Tibial nerve (tissue), 4 donors: ENCODE measurements around the gene FBF1.

Experiments used
- EP300 ChIP-seq, 2 donors: sonication (generic); formaldehyde crosslinking; IDR thresholded peaks; one replicate each; pipeline ENCODE4 v1.6.1; 2017; ENCODE audit warnings: antibody characterized with exemption in 2 of 2, mild to moderate bottlenecking in 1 of 2
- POLR2A ChIP-seq, 2 donors: fragments of 450-650 bp; IDR thresholded peaks; one replicate each; pipeline ENCODE4 v1.6.1; 2017; ENCODE audit warnings: antibody characterized with exemption in 2 of 2, mild to moderate bottlenecking in 2 of 2, moderate library complexity in 2 of 2
- TF ChIP-seq, protein P1 (sequence below), 5 experiments: fragments of 200-600 bp in 3 of 5; fragments of 450-650 bp in 2 of 5; sonication (generic) in 3 of 5; IDR thresholded peaks; one replicate each; pipeline ENCODE4 v1.5.1; 2016 to 2019; ENCODE audit warnings: antibody characterized with exemption in 5 of 5, mild to moderate bottlenecking in 3 of 5, moderate library complexity in 2 of 5

GRCh38 chr17:75983501-75984181 lies 42.8 kb upstream of the FBF1 start:
- TF ChIP-seq POLR2A (IDR thresholded peaks at IDR 0.05) (no peak), EP300 (IDR thresholded peaks at IDR 0.05) (no peak)
- TF ChIP-seq, protein P1, sequence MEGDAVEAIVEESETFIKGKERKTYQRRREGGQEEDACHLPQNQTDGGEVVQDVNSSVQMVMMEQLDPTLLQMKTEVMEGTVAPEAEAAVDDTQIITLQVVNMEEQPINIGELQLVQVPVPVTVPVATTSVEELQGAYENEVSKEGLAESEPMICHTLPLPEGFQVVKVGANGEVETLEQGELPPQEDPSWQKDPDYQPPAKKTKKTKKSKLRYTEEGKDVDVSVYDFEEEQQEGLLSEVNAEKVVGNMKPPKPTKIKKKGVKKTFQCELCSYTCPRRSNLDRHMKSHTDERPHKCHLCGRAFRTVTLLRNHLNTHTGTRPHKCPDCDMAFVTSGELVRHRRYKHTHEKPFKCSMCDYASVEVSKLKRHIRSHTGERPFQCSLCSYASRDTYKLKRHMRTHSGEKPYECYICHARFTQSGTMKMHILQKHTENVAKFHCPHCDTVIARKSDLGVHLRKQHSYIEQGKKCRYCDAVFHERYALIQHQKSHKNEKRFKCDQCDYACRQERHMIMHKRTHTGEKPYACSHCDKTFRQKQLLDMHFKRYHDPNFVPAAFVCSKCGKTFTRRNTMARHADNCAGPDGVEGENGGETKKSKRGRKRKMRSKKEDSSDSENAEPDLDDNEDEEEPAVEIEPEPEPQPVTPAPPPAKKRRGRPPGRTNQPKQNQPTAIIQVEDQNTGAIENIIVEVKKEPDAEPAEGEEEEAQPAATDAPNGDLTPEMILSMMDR (IDR thresholded peaks at IDR 0.05) = no peak
